RPMI7951 (cell line): Measurements from ENCODE around the gene RBM33. TPM values are rescaled to one million over a fixed set of nuclear protein-coding genes. Genes with fewer than 3 reads are reported as not detected.
"Not testable (repeated sequence)": the region's sequence is repeated elsewhere in the genome, so short reads cannot be mapped to it uniquely, and the experiment has no call there.

Source experiments
- DNase-seq: peaks from one replicate; pipeline ENCODE4 v3.0.0-alpha.2; 2012; ENCODE audit warnings: low read depth
- total RNA-seq: library from RNA; depleted of rRNA; stranded (reverse); fragments of >200 nt; shearing (Covaris generic); gene quantifications from 2 replicates; pipeline ENCODE4 v1.2.3, GENCODE V29; 2014; rRNA removed

Gene RBM33
- 11.6 and 12.7 TPM in 2 replicates for total RNA-seq

GRCh38 chr7:155644178-155644970, at the start of gene RBM33:
Gene RBM33 (plus strand): TSS chr7:155644661. CDS start chr7:155644877, 216 bp downstream.
- peak; percentile 84 for DNase-seq

GRCh38 chr7:155594961-155595366, 49.5 kb upstream of the RBM33 start:
- DNase-seq, result no peak

- DNase-seq, result no peak
Measured at GRCh38 chr7:155597753-155598140, 46.7 kb upstream of the RBM33 start.

GRCh38 chr7:155598810-155599210, 45.7 kb upstream of the RBM33 start:
- peak; percentile 65 for DNase-seq

- DNase-seq, result no peak
Measured at GRCh38 chr7:155602156-155602555, 42.3 kb upstream of the RBM33 start.

- no peak for DNase-seq
Measured at GRCh38 chr7:155602750-155603149, 41.7 kb upstream of the RBM33 start.

- no peak for DNase-seq
Measured at GRCh38 chr7:155603205-155603857, 41.1 kb upstream of the RBM33 start.

- no peak for DNase-seq
Measured at GRCh38 chr7:155603858-155604503, 40.5 kb upstream of the RBM33 start.

GRCh38 chr7:155604504-155604997, 39.9 kb upstream of the RBM33 start:
- no peak for DNase-seq

- DNase-seq, result no peak
Measured at GRCh38 chr7:155609185-155609584, 35.3 kb upstream of the RBM33 start.

GRCh38 chr7:155610633-155611193, 33.7 kb upstream of the RBM33 start:
- DNase-seq, result no peak

- DNase-seq, result no peak
Measured at GRCh38 chr7:155611808-155612447, 32.5 kb upstream of the RBM33 start.

GRCh38 chr7:155612658-155613057, 31.8 kb upstream of the RBM33 start:
- no peak for DNase-seq

GRCh38 chr7:155615085-155615484, 29.4 kb upstream of the RBM33 start:
- not testable (repeated sequence) for DNase-seq

- DNase-seq, result peak; percentile 39
Measured at GRCh38 chr7:155618708-155619633, 25.5 kb upstream of the RBM33 start.

GRCh38 chr7:155619634-155620271, 24.7 kb upstream of the RBM33 start:
- no peak for DNase-seq

GRCh38 chr7:155620497-155620896, 24.0 kb upstream of the RBM33 start:
- no peak for DNase-seq

- no peak for DNase-seq
Measured at GRCh38 chr7:155621418-155621980, 23.0 kb upstream of the RBM33 start.

GRCh38 chr7:155624412-155624811, 20.0 kb upstream of the RBM33 start:
- no peak for DNase-seq

- no peak for DNase-seq
Measured at GRCh38 chr7:155625557-155625956, 18.9 kb upstream of the RBM33 start.
